CD4-positive, alpha-beta T cell treated with Interleukin-1 beta for 1 hour (primary cell): Measurements from ENCODE around the gene CCT7.

Source experiments
- DNase-seq, 2 donors: peaks; one replicate each; pipeline ENCODE4 v3.0.0-alpha.2; 2020 to 2022

Gene CCT7

GRCh38 chr2:73297151-73297559, 63.0 kb downstream of the CCT7 start:
- no peak for DNase-seq

- no peak for DNase-seq
Measured at GRCh38 chr2:73297586-73297985, 63.5 kb downstream of the CCT7 start.

GRCh38 chr2:73300926-73301325, 66.8 kb downstream of the CCT7 start:
- DNase-seq, result no peak

GRCh38 chr2:73301636-73302035, 67.5 kb downstream of the CCT7 start:
- no peak for DNase-seq
